ENCODE measurements around the gene GALNT16.

DNA sequence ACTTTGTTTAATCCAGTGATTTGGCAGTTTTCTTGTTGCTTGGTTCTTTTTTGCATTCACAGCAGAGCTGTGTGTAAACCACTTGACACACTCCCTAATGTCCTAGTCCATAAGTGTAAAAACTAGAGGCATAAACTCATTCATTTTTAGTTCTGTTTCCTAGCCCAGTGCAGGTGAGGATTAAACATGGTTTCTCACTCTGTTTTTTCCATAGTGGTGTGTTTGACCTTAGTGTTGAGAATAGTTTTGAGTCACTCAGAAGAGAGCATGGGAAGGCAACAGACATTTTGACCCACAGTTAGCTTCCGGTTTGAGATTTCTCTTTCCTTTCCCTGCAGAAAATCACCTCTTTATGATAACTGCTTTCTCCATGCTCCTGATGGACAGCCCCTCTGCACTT lies 24.2 kb upstream of the GALNT16 start:
- TF ChIP-seq POLR2A (IDR thresholded peaks at IDR 0.05; ENCODE audit: low read depth, low read length), result no peak
- TF ChIP-seq, protein P1, sequence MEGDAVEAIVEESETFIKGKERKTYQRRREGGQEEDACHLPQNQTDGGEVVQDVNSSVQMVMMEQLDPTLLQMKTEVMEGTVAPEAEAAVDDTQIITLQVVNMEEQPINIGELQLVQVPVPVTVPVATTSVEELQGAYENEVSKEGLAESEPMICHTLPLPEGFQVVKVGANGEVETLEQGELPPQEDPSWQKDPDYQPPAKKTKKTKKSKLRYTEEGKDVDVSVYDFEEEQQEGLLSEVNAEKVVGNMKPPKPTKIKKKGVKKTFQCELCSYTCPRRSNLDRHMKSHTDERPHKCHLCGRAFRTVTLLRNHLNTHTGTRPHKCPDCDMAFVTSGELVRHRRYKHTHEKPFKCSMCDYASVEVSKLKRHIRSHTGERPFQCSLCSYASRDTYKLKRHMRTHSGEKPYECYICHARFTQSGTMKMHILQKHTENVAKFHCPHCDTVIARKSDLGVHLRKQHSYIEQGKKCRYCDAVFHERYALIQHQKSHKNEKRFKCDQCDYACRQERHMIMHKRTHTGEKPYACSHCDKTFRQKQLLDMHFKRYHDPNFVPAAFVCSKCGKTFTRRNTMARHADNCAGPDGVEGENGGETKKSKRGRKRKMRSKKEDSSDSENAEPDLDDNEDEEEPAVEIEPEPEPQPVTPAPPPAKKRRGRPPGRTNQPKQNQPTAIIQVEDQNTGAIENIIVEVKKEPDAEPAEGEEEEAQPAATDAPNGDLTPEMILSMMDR (IDR thresholded peaks at IDR 0.05; ENCODE audit: extremely low read depth in 1 of 2, insufficient read depth in 1 of 2, low read depth in 1 of 2, low read length in 2 of 2), result no peak
- TF ChIP-seq EZH2 (IDR thresholded peaks at IDR 0.05; ENCODE audit: borderline replicate concordance, low read depth, low read length, severe bottlenecking), result no peak

All from endothelial cell of umbilical vein (primary cell).